Fibroblast of skin of right biceps (primary cell): ENCODE data around the gene LRRC8C.

ENCODE experiments used
- DNase-seq: peaks from one replicate; pipeline ENCODE4 v3.0.0-alpha.2; 2013

LRRC8C gene

DNA sequence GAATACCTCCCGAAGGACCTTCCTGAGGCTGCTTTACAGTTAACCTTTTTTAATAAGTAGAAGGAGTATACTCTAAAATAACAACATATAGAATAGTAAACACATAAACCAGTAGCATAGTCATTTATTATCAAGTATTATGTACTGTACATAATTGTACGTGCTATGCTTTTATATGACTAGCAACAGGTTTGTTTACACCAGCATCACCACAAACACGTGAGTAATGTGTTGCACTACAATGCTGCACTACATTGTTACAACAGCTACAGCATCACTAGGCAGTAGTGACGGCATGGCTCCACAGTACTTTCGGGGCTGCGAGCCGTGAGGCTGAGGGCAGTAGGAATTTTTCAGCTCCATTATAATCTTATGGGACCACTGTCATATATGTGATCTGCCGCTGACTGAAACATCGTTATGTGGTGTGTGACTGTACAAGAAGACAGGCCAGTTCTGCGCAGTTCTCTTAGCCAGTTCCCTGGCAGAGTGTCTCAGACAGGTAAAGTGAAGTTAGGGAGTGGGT lies 105.1 kb downstream of the LRRC8C start:
- DNase-seq: no peak

DNA sequence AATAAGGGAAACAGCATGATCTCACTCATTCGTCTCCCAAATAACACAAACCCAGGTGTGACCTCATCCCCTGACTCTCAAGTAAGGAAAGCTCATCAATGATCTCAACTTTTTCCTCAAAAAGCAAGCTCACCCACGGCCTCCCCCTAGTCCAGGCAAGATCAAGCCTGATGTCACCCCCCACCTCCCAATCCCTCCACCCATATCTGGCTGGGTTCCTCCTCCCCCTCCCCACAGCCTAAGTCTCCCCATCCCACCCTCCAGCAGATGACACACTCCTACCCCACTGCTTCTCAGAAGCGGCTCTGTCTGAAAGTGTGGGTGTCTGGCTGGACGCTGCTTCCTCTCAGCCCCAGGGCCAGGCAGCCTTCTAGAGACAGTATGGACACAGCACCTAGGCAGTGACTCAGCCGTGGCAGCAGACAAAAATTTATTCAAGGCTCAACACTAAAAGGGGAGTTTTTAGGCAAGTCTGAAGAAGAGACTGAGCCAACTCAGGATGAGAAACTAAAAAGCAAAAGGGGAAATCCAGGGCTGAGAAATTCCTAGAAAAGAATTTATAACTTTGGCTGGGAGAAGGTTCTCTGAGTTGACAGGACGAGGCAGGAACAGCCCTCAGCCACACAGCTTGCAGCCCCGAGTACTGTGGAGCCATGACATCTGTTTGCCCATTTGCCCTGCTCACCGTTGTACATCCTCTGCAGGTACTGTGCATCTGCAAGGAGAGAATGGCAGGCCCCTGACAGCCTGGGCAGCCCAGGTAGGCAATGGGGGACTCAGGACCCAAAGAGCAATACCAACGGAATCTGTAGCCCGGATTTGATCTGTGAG lies 106.3 kb downstream of the LRRC8C start:
- peak; percentile 57 for DNase-seq

DNA sequence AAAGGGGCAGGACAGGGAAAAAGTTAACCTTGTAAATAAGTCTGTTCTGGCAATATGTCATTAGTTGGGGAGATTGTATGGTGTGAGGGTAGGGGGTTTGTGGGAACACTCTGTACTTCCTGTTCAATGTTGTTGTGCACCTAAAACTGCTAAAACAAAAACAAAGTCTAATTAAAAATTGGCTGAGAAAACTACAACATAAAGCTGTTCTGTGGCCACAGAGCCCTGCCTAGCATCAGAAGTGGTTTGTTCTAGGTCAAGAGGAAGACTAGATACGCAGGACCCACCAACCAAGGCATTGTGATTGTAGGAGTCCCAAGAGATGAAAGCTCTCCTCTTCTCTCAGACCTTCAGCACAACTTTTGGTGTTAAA lies 106.9 kb downstream of the LRRC8C start:
- no peak for DNase-seq

DNA sequence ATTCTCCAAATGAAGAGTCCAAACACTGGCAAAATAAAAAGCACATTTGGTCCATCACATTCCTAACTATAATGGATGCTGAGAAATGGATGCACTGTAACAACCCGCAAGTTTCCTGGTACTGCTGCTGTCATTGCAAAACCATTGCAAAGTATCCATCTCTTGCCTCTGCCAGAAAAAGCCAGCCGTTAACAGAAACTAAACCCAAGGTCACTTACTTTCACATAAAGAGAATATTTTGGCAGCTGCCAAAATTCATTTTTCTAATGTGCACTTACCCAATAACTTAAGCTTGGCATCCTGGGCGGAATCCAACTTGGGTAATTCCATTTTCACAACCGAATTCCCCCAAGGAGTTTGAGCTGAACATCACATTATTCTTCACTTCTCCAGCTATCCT lies 110.9 kb downstream of the LRRC8C start:
- DNase-seq: no peak

- no peak for DNase-seq
Observed at GRCh38 chr1:89746424-89747149, 113.7 kb downstream of the LRRC8C start.

DNA sequence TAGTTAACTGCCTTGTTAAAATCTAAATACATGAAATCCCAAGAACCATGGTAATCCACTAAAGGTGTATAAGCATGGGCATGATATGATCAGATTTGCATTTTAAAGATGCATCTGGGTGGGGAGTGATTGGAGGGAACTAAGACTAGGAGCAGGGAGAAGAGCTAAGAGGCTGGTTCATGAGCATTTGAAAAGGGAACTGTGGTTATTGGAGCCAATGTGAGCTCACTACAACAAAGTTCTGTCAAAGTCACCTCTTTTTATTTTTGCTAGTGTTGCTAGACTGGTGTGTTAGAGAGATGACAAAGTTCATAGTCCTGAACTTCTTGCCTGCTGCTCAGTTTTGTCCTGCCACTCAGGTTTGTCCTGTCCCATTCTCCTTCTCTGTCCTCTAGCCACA lies 120.8 kb downstream of the LRRC8C start:
- no peak for DNase-seq

GRCh38 chr1:89754518-89754917 lies 121.6 kb downstream of the LRRC8C start:
- DNase-seq: peak; percentile 45

DNA sequence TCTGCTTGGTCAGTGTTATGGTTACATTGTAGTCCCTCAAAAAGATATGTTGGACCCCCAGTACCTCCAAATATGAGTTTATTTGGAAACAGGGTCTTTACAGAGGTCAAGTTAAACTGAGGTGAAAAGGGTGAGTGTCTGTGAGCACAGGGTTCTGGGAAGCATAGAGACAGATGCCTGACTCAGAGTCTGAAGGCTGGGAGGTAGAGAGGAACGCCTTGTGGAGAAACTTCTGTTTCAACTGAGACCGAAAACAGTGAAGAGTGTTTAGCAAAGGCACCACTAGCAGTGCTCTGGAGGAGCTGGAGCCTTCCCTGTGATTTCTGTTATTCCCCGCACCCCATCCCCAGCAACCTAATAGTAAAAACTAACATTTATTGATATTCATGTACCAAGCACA lies 122.7 kb downstream of the LRRC8C start:
- DNase-seq: no peak

- DNase-seq: peak; percentile 8
Observed at GRCh38 chr1:89757532-89757931, 124.6 kb downstream of the LRRC8C start.

GRCh38 chr1:89758156-89758555 lies 125.2 kb downstream of the LRRC8C start:
- no peak for DNase-seq

DNA sequence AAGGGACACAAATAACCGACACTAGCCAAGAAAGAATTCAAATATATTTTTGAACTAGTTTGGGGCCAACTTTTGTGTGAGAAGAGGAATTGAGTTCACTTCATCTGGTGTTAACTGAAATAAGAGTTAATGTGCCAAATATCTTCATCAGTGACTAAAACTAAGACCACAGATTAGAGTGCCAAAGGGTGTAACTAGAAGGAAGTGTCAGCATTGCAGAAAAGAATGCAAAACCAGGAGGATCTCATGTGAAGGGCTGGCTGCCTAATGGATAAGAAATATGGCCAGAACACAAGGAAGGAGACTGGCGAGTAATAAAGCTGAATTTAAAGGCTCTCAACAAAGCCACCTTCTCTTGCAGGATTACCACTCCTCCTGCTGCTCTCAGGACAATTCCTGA lies 126.1 kb downstream of the LRRC8C start:
- peak; percentile 11 for DNase-seq

DNA sequence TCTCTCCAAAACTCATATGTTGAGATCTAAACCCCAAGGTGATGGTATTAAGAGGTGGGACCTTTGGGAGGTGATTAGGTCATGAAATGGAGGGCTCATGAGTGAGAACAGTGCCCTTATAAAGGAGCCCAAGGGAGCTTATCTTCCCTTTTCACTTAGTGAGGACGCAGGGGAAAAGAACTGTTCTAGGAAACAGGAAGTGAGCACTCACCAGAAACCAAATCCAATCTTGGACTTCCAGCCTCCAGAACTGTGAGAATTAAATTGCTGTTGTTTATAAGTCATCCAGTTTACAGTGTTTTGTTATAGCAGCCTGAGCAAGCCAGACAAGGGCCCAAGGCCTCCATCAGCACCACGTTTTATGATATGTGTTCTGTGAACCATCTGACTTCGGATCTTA lies 127.6 kb downstream of the LRRC8C start:
- no peak for DNase-seq

DNA sequence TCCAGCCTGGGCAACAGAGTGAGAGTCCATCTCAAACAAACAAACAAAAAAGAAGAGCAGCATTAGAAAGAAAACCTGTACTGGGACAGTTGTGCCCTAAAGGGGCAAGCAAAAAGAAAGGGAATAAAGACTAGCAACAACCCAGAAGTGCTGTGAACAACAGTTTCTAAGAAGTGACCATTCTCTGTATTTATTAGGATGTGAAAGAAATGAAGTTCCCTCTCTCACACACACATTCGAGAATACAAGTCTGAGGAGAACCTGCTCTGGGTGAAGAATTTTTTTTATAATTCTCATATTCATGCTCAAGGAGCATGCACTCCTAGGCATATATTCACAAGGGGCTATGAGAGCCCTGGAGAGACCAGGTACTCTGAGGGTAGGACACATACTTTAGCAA lies 128.4 kb downstream of the LRRC8C start:
- DNase-seq: no peak

- no peak for DNase-seq
Observed at GRCh38 chr1:89761901-89762300, 129.0 kb downstream of the LRRC8C start.

GRCh38 chr1:89762386-89762778 lies 129.5 kb downstream of the LRRC8C start:
- no peak for DNase-seq

DNA sequence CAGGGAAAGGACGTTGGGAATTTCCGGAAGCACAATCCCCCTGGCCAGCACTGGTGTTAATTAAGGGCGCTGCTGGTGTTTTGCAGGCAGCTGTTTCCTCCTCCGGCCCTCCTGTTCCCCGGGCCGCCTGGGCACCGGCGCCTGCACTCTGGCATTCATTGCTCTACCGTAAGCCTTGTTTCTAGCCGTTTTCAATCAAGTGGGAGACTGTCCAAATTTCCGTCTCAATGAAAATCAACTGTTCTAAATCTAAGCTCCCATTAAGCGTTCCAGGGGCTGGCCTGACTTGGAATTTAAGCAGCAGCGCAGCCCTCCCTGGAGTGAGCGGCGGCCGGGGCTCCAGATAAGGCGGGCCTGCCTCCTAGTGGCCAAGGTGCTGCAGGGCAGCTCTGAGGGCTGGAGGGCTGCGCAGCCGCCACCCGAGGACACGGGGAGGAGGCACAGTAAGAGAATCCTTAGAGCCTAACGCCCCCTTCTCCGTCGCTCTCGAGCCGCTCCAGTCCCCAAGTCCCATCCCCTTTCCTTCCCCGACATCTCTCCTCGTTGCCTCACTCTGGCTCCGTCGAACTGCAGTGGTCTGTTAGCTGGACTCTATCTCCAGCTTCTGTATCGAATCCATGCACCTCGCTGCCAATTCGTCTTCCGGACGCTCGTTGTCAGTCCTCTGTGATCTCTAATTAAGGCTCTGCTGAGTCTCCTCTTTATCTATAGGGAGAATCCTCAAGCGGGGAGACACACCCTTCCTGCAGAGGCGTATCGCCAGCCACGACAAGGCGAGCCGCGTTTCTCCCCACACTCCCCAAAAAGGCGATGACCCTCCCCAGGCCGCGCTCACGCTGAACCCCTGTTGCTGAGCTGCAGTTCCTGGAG lies 130.1 kb downstream of the LRRC8C start:
- peak; percentile 79 for DNase-seq

- DNase-seq: no peak
Observed at GRCh38 chr1:89763649-89763986, 130.7 kb downstream of the LRRC8C start.

DNA sequence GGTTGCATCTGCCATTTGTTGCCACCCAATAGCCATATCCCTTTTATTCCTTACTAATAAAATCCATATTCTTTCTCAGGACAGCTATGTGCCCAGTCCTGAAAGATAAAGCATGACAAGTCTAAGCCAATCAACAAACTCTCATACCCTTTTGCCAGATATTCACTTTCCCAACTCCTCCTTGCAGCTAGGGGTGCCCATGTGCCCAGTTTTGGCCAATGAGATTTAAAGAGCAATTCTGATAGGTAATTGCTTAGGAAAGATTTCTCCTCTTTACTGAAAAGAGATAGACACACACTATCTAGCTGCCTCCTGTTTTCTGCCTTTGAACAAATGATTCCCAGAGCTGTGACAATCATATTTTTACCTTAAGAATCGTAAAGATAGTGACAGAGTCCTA lies 132.9 kb downstream of the LRRC8C start:
- DNase-seq: no peak

DNA sequence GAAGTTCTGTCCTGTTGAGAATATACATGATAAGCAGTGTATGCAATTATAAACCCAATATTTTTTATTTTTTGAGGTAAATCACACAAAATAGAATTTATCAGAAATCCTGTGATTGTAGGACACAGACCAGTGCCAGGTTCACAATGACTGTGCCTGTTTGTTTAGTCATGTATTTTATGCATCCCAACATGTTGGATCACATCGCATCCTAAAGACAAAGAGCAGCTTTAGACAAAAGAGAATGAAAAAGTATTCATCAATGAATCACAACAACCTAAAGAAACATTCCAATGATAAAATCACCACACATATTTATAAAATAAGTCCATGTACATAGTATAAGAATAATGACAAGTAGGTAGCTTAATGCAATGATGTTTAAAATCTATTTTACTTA lies 134.7 kb downstream of the LRRC8C start:
- no peak for DNase-seq
